Measurements from ENCODE around the gene ERO1A.

Gene ERO1A

GRCh38 chr14:52694761-52695480 is 437 bp downstream of the ERO1A start:
- DNase-seq, result peak; percentile 71

- no peak for DNase-seq
These were observed 1.8 kb downstream of the ERO1A start for GRCh38 chr14:52693532-52693931.

- DNase-seq, result no peak
These were observed 2.3 kb downstream of the ERO1A start for GRCh38 chr14:52693036-52693435.

DNA sequence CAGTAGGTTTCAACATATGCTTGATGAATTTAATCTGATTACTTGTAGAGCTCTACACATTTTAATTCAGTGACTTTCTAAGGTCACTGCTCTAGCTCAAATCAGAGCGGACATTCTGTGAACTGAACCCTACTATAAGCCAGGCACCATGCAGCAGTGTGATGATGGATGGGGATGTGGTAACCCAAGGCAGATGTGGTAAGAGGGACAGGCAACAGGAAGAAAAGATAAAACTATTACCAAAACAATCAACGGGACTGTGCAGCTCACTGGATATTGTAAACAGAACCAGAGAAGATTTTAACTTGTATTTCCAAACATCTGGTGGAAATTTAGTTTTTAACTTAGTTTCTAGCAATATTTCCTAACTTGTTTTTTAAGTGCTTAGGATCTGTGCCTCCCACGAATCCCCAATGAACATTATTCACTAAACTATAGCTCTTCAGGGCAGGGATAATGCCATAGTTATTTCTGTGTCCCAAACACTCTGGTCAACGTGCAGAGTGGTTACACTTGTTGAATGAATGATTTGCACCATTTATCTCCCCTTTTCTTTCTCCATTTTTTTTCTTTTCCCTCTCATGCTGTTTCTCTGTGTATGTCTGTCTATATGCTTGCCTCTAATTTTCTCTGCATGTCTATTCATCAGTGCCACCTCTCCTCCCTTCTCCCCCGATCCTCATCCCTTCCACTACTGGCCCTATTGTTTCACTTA is 3.0 kb downstream of the ERO1A start:
- peak; percentile 36 for DNase-seq

DNA sequence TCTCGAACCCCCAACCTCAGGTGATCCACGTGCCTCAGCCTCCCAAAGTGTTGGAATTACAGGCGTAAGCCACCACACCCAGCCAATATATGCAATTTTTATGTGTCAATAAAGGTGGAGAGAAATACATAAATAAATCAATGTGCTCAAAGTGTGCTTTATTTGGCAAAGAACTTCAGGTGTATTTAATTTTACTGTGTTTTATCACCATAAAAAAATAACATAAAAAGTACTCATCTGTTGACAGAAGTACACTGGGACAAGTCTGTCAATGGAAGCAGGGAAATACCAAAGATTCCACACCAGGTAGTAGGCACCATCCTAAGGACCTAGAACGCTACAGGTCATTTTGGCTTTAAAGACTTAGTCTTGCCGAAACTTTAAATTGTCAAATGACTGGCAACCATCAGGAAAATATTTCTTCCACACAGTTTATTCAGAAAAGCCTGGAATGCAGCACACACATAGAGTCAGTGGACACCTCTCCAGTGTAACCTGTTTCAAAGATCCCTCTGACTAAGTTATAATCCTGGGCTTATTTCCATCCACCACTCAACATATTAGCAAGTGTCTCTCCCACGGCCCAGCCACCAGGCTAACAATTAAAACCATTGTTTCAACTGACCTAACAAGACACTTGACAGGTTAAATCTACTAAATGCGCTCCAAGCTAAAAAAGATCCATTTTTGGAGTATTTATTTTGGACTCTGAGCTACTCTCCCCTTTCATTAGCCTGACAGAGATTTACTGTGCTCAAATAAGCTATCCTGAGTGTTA is 4.2 kb downstream of the ERO1A start:
- DNase-seq, result no peak

DNA sequence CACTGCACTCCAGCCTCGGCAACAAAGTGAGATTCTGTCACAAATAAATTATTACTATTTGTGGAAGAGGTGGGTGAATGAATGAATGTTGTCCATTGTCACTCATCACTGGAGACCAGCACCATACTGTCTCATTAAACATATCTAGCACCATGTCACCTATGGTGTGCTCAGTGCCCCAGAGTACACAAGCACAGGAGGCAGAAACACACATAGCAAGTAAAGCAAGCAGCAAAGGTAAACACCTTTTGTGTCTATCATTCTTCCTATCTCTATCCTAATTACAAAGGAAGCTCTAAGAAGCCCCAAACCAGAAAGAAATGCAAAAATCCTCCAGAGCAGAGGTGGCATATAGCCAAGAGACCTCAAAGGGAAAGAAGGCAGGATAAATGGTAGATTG is 9.2 kb downstream of the ERO1A start:
- DNase-seq, result no peak

GRCh38 chr14:52683985-52684520 is 11.3 kb downstream of the ERO1A start:
- no peak for DNase-seq

DNA sequence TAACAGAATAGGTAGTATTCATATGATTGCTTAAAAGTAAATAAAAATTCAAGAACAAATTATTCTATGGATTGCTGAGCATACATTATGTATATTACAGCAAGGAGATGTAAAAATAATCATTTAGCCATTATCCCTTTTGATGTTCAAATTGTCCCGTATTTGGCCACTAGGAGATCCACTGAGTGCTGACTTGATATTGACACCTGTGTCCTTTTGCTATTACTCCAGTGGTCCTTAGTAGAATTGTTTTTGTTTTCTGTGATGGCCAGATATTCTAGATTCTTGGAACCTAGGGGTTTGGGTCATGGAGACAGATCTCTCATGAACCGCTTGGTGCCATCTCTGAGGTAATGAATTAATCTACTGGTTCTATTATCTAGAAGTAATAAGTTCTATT is 16.8 kb downstream of the ERO1A start:
- DNase-seq, result no peak

- no peak for DNase-seq
These were observed 31.5 kb downstream of the ERO1A start for GRCh38 chr14:52663850-52664249.

- no peak for DNase-seq
These were observed 34.0 kb downstream of the ERO1A start for GRCh38 chr14:52661314-52661713.

DNA sequence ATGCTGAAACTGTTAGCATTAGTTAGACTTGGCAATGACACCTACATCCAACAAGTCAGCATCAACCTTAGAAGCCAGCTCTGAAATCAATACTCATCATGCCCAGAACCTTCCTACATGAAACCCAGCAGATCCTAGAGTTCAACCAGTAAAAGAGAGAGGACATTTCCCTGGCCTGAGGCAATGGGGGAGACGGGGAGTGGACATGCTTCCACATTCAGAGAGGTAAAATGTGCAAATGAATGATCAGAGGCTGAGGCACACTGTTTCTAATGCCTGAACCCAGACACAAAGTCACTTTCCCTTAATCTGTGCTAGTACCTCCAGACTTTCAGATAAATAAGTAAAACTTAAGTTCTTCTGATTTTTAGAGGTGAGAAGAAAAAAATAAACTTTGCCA is 34.5 kb downstream of the ERO1A start:
- DNase-seq, result no peak

- no peak for DNase-seq
These were observed 35.0 kb downstream of the ERO1A start for GRCh38 chr14:52660325-52660724.

- DNase-seq, result no peak
These were observed 38.5 kb downstream of the ERO1A start for GRCh38 chr14:52656905-52657304.

DNA sequence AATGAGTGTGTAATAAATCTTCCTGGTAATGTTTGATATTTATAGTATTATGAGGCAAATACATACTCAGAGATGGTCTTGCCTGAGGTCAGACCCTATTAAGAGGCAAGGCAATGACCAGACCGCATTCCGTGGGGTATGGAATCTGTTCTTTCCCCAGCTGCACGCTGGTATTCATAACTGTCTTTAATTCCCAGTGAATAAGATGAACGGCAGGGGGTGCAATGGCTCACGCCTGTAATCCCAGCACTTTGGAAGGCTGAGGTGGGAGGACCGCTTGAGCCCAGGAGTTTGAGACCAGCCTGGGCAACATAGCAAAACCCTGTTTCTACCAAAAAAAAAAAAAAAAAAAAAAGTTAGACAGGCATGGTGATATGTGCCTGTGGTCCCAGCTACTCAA is 44.6 kb downstream of the ERO1A start:
- no peak for DNase-seq

DNA sequence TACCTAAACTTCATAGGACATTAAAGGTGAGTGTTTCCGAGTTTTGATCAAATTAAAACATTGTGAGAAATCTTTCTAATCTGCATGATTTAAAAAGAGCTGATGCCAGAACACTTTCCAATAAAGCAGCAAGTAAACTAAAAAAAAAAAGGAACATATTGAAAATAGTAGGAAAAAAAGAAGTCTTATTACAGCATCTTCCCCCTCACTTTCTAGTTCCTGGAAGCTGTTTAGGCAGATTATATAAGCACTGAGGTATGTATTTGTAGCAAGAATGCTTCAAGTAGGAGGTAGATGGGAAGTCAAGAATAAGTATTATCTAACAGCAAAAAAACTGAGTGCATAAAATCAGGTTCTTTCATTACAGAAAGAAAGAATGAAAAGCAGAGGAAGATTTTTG is 45.8 kb downstream of the ERO1A start:
- DNase-seq, result no peak

GRCh38 chr14:52641745-52642144 is 53.6 kb downstream of the ERO1A start:
- DNase-seq, result no peak

DNA sequence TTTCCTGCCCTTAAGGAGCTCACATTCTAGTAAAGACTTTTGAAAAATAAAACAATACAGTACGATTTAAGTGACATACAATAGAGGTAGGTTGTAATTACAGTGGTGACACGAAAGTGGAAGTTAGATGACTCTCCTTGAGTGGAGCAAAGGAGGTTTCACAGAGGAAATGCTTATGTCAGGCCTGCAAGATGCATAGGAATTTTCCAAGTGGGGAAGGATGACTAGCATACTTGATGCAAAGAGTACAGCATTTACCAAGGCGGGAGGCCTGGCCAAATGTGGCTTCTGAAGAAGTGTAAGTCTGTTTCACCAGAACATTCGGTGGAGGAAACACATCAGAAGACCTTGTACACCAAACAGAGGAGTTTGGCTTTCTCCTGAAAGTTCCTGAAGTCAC is 55.2 kb downstream of the ERO1A start:
- no peak for DNase-seq

GRCh38 chr14:52619687-52620086 is 75.7 kb downstream of the ERO1A start:
- DNase-seq, result no peak

- no peak for DNase-seq
These were observed 76.8 kb downstream of the ERO1A start for GRCh38 chr14:52618602-52619001.

- no peak for DNase-seq
These were observed 85.2 kb downstream of the ERO1A start for GRCh38 chr14:52610187-52610586.

DNA sequence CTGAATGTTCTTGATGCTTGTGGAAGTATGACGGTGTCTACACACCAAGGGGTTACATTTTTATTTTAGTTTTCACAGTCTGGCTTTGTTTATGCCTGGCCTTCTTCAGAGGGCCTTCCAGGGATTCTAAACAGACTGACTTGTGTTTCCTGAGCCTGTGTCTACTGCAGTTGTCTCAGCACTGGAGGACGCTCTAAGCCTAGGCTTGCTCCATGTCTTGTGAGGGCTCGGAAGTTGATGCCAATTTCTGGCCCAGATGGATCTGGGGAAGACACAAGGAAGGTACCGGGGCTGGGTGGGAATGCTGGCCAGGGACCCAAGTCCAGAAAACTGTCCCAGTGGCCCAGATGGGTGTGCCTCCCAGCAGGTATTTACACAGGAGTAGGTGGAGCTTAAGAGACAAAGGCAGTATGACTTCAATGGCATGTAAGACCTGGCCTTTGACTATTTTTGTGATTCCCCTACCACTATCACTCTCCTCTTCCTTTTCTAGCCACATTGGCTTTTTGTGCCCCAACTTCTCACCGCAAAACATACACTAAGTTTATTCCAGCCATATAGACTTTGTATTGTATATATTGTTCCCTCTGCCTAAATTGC is 85.8 kb downstream of the ERO1A start:
- DNase-seq, result no peak

DNA sequence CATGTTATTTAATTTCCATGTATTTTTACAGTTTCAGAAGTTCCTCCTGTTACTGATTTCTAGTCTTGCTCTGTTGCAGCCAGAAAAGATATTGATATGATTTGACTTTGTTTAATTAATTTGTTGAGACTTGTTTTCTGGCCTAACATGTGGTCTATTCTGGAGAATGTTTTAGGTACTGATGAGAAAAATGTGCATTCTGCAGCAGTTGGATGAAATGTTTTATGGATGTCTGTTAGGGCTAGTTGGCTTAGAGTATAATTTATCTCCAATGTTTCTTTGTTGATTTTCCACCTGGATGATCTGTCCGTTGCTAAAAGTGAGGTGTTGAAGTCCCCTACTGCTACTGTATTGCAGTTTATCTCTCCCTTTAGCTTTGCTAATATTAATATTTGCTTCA is 88.3 kb downstream of the ERO1A start:
- no peak for DNase-seq

GRCh38 chr14:52602131-52602530 is 93.2 kb downstream of the ERO1A start:
- no peak for DNase-seq

All from CD4-positive, alpha-beta T cell treated with Interleukin-6 for 4 hours (primary cell).